ENCODE data around the gene IFI35.

DNA sequence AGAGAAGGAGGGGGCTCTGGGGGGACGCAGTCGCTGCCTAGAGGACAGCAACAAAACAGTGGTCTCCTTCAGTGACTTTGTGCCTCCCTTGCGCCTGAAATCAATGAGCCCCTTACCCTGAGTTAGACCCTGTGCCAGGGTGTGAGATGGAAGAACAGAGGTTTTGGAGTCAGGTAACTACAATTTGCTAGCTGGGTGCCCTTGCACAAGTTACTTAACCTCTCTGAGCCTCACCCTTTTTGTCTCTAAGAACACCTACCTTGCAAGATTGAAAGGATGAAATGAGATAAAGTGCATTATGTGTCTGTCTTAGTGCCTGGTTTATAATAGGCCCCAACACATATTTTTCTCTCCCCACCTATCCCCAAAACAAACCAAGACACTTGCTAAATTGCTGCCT is 28.3 kb downstream of the IFI35 start:
- TF ChIP-seq, protein P1, sequence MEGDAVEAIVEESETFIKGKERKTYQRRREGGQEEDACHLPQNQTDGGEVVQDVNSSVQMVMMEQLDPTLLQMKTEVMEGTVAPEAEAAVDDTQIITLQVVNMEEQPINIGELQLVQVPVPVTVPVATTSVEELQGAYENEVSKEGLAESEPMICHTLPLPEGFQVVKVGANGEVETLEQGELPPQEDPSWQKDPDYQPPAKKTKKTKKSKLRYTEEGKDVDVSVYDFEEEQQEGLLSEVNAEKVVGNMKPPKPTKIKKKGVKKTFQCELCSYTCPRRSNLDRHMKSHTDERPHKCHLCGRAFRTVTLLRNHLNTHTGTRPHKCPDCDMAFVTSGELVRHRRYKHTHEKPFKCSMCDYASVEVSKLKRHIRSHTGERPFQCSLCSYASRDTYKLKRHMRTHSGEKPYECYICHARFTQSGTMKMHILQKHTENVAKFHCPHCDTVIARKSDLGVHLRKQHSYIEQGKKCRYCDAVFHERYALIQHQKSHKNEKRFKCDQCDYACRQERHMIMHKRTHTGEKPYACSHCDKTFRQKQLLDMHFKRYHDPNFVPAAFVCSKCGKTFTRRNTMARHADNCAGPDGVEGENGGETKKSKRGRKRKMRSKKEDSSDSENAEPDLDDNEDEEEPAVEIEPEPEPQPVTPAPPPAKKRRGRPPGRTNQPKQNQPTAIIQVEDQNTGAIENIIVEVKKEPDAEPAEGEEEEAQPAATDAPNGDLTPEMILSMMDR (IDR thresholded peaks at IDR 0.05; ENCODE audit: insufficient read depth, low read depth, low read length), result no peak
- TF ChIP-seq EZH2 (IDR thresholded peaks at IDR 0.05; ENCODE audit: insufficient read depth, low read length), result no peak
